NCI-H748 (cell line): ENCODE data around the gene ROCK2.

Experiments used
- DNase-seq: peaks from one replicate; lab custom pipeline; 2025; ENCODE audit not compliant: unreplicated experiment; lab: John Stamatoyannopoulos, UW

ROCK2 gene

GRCh38 chr2:11312770-11313471, 31.5 kb downstream of the ROCK2 start:
- no peak for DNase-seq

- DNase-seq = no peak
These were observed 32.9 kb downstream of the ROCK2 start for GRCh38 chr2:11311543-11311942.

- no peak for DNase-seq
These were observed 34.2 kb downstream of the ROCK2 start for GRCh38 chr2:11310212-11310611.

DNA sequence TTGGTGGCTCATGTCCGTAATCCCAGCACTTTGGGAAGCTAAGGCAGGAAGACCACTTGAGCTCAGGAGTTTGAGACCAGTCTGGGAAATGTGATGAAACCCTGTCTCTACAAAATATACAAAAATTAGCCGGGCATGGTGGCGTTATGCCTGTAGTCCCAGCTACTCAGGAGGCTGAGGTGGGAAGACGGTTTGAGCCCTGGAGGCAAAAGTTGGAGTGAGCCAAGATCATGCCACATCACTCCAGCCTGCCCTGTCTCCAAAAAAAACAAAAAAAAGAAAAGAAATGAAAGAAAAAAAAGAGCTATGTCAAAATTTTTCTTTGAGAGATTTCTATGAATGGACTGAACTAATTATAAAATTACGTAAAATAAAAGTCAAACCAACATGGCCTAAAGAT, 34.7 kb downstream of the ROCK2 start:
- no peak for DNase-seq

- DNase-seq = no peak
These were observed 36.5 kb downstream of the ROCK2 start for GRCh38 chr2:11307764-11308415.

DNA sequence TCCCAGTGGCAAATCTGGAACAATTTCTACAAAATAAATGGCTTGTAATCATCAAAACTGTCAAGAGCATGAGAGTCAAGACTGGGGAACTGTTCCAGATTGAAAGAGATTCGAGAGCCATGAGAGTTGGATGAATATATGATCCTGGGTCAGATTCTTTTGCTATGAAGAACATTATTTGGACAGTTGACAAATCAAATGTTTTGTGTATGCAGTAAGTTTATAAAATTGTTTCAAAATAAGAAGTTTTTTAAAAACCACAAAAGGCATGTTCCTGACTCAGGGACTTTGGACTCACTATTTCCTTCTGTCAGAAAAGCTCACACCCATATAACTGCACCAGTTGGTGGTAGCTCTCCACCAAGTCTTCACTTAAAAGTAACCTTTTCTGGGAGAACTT, 38.5 kb downstream of the ROCK2 start:
- DNase-seq = no peak

DNA sequence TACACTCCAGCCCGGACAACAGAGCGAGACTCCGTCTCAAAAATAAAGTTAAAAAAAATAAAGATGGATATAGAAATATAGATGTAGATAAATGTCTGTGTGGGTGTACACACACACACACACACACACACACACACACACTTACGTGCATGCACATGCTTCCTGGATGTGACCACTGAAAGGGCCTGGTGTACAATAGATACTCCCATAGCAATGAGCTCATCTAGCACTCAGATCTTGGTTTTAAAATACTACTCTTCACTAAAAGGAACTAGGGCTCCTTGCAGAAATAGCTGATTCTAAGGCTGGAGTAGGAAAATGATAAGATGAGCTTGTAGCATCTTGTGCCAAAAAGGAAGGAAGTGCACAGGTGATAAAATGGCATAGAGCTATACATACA, 39.1 kb downstream of the ROCK2 start:
- no peak for DNase-seq

DNA sequence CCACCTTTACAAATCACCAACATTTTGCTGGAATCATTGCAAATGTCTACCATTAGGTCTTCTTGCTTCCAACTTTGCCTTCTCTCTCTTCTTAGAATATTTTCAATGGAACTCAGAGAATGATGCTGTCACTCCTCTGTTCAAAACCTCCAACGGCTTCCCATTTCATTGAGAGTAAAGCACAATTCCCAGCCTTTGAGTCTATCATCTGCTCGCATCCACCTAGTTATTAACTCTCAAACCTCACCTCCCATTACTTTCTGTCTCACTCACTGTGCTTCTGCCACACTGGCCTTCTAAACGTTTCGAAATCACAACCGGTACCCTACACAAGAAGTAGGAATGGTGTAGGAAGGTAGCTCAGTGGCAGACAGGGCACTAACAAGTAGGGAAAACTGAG, 40.0 kb downstream of the ROCK2 start:
- DNase-seq = no peak

DNA sequence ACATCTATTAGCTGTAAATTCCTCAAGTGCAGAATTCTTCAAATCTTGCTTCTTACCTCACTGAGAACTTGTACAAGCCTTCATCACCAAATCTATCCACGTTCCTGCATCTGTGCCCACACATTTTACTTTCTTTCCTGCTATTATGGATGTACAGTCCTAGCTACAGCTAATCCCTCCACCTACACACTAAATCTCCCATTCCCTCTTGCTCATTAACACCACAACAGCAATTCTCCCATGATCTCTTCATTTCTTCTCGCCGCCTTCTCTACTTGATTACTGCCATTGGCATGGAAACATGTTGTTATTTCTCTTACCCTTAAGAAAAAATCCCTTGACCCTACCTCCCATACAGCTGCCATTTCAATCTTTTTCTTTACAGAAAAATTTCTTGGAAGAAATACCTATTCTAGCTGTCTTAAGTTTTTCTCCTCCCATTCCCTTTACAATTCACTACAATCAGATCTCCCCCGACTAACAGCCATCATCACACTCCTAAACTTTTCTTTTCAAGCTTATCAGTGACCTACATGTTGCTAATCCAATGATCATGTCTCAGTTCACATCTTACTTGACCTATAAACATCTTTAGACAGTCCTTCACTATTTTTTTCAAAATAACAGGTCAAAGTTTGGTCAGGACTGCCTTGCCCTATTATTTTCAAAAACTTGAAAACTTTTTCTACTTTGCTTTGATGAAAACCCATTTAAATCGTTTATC, 41.0 kb downstream of the ROCK2 start:
- DNase-seq = no peak

- no peak for DNase-seq
These were observed 45.0 kb downstream of the ROCK2 start for GRCh38 chr2:11299439-11299838.

DNA sequence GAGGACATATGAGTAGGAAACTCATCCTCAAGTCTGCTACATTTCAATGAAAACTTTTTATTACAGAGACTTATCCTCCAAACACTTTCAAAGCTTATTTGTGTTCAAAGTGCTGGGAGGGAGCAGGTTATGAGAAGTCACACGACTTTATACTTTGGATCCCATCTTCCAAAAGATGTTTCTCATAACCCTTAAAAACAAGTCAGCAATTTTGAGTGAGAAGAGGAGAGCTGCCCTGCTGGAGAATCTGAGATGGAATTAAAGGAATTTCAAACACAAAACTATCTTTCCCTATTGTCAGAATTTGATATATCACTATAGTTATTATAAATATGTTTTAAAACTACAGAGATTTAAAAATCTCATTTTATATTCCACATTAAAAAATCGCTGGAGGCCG, 45.8 kb downstream of the ROCK2 start:
- no peak for DNase-seq

DNA sequence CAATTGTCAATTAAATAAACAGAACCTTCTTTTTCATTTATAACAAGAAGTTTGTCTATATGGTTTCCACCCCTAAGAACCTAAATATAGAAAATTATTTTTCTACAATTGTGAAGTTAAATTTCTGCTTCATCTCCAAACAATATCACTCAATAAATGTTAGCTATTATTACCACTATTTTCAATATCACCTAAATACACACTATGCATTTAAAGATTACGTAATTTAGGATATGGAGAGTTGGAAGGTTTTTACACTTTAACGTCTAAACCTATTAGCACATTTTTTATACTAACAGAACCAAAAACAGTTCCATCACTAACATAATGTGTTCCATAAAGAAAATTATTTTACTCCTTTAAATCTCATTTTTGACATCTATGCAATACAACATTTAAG, 48.0 kb downstream of the ROCK2 start:
- DNase-seq = no peak

DNA sequence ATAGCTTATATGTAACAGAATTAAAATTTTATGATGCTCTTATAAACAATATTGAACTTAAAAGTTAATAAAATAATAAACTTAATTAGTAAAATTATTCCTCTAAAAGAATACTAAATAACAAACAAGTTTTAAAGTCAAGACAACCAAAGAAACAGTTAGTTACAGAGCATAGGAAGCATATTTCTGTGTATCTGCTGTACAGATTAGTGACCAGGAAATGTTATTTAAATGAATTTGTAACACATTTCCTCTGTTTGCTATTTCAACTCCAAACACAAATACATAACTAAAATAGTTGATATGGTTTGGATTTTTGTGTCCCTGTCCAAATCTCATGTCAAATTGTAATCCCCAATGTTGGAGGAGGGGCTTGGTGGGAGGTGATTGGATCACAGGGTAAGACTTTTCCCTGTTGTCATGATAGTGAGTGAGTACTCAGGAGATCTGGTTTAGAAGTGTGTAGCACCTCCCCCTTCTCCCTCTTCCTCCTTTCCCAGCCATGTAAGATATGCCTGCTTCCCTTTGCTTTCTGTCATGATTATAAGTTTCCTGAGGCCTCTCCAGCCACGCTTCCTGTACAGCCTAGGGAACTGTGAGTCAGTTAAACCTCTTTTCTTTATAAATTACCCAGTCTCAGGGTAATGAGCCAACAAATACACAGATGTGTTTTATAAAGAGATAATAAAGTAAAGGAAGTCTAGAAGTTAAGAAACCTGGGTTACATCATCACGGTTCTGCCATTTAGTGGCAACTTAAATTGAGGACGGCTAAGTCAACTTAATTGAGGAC, 51.8 kb downstream of the ROCK2 start:
- DNase-seq = no peak

DNA sequence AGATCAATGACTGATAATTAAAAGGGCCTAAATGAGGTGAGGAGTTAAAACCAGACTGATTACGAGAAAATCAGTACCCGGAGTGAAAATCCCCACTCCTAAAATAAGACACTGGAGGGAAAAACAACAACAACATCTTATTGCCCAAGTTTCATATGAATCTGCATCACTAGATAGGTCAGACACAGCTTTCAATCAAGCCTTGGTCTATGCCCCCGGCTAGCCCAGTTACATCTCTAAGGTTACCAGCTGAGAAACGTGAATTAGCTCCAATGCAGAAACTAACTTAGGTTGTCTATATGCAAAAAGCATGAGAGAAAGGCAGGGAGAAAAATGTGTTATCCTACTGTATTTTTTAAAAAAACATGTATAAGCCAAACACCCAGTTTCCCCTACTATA, 53.7 kb downstream of the ROCK2 start:
- DNase-seq = no peak

DNA sequence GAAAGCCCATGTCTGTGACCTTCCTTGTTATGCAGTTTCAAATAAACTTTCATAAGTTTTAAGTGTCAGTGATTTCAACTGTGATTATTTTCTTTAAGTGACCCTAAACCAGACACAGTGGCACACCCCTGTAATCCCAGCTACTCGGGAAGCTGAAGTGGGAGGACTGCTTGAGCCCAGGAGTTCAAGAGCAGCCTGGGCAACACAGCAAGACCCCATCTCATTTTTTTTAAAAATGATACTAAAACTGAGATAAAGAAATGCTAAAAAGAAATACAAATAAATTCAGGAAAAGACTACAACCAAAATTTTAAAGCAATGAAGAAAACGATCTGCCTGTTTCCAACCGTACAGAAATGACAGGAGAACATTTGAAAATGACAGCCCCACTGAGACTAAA, 54.2 kb downstream of the ROCK2 start:
- DNase-seq = no peak

DNA sequence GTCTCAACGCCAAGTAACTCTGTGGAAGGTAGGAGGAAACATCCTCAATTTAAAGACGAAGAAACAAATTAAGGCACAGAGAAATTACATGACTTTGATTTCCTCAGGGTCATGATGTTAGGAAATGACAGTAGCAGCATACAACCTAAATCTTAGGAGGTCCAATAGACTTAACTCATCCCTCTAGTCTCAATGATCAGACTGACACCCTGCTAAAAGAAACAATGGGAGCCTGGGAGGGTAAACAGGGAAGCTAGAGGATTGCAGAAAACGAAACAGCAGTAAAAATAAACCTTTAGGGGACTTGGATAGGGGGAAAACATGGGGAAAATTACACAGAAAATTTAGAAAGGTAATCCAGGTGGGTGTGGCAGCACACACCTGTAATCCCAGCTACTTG, 56.0 kb downstream of the ROCK2 start:
- DNase-seq = no peak

DNA sequence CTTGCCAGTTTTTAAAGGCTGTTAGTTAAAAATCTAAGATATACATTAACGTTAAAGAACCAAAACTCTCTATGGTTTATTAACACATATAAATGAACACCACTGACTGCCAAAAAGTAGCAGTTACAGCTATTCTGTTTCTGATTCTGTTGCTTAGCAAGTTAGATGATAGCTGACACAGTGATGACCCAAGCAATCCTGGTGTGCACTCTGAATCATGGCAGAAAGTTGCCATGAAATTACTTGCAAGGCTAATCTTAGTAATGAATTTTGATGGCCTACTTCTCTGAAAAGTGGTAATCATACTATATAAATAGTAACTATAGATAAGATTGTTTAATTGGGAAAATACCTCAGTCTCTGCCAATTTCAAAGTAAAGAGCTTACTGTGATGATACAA, 57.7 kb downstream of the ROCK2 start:
- no peak for DNase-seq

DNA sequence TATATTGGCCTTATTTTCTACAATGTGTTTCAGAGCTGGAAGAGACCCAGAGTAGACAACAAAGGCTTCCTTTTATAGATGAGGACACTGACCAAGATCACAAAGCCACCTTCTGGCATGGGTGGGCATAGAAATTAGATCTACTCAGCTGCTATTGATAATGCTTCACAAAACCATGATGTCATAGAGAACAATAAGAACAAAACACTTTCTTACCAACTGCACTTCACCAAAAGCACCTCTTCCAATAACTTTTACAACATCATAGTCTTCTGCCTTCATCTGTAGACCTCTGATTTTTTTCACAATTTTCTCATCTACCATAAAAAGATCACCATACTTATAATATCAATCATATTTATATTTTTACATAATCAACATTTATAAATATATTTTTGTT, 58.1 kb downstream of the ROCK2 start:
- DNase-seq = no peak

GRCh38 chr2:11285499-11285898, 58.9 kb downstream of the ROCK2 start:
- no peak for DNase-seq

DNA sequence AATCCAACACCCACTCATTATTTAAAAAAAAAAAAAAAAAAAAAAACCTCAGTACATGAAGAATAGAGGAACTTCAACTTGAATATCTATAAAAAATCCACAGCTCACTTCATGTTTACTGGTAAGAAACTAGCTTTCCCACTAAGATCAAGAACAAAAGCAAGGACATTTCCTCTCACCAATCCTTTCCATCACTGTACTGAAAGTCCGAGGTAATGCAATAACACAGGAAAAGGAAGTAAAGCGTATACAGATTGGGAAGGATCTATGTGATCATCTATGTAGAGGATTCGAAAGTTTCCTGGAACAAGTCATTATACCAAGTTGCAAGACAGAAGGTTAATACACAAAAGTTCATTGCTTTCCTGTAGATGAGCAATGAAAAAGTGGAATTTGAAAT, 63.2 kb downstream of the ROCK2 start:
- DNase-seq = no peak

DNA sequence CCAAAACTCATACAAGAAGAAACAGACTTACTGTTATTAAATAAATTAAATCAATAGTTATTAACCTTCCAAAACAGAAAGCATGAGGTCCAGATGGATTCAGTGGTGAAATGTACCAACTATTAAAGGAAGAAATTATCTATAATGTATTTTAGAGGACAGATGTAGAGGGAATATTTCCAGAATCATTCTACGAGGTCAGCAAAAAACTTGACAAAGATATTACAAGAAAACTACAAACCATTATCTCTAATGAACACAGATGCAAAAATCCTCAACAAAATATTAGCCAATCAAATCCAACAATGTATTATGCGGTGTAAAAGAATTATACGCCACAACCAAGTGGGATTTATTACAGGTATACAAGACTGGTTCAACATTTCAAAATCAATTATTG, 63.7 kb downstream of the ROCK2 start:
- DNase-seq = no peak

DNA sequence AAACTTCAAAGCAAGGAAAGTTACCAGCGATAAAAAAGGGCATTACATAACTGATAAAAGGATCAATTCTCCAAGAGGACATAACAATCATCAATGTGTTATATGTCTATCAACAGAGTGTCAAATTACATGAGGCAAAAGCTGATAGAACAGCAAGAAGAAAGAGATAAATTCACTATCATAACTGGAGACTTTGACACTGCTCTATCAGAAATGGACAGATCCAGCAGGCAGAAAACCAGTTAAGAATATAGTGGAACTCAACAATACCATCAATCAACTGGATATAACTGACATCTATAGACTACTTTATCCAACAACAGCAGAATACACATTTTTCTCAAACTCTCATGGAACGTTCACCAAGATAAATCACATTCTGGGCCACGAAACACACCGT, 65.0 kb downstream of the ROCK2 start:
- DNase-seq = no peak
